CD4-positive, alpha-beta T cell treated with Interleukin-6 for 4 hours (primary cell): ENCODE data around the gene ZNF362.

Experiments used
- DNase-seq: peaks from one replicate; pipeline ENCODE4 v3.0.0-alpha.2; 2020; ENCODE audit warnings: mixed read lengths

The ZNF362 gene

GRCh38 chr1:33349081-33349759 is 92.9 kb downstream of the ZNF362 start:
- DNase-seq, result peak; percentile 60

GRCh38 chr1:33349778-33350610 is 93.7 kb downstream of the ZNF362 start:
- peak; percentile 84 for DNase-seq
